ENCODE data around the gene NEK2.
"Not testable (repeated sequence)": the region's sequence is repeated elsewhere in the genome, so short reads cannot be mapped to it uniquely, and the experiment has no call there.

Gene NEK2

DNA sequence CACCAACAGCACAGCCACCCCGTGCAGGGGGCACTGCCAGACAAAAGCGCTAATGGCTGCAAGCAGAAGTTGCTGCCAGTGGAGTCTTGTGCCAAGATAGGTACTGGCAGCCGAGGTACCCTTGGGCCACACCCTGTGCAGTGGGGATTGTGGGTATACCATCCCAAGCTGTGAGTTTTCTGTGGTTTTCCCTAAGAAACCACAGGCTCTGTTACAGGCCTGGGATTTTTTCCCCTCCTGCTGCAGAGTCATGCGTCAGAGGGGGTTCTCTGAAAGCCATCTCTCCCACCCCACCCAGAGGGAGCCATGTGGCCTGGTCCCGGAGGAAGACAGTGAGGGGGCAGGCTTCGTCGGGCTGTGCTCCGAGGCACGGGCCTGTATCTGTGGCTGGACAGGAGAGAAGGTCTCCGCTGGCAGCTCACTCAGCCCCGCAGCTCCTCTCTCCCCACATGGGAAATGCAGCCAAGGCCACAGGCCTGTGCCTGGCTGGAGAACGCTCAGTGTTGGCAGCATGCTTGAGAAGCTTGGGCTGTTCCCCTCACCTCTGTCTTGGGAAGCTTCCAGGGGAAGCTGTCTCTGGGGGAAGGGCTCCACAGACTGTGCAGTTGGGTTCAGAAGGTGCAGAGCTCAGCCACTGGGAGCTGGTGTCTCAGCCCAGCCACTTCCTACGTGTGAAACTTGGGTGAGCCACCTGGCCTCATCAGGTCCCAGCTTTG is 42.5 kb downstream of the NEK2 start:
- no peak for DNase-seq (ENCODE audit: low read depth)

DNA sequence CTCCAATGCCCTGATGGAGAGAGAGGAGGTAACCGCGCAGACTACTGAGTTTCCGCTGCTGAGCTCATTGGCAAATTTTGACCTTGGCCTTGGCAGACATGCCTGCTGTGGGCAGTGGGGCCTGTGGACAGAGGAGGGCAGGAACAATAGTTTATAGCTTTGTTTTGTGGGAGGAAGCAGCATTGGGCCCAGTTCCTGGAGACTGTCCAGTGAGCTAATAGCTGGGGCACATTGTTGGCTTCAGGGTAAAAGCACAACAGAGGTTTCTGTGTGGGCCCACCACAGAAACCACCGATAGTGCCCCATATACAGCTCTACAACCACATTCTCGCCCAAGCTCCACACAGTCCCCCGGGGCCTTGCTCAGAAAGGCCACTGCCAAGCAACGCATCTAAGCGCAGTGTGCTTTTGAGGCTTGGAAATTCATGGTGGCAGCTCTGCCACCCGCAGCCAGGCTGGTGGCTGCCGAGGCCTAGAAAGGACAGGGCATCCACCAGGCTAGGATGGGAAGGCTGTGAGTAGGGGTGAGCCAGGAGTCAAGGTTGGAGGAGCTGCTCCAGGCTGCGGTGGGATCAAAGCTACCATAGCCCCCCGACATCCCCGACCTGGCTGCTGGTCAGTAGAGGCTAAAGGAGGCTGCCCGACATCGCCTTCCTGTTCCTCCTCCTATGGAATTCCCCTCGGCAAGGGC is 43.2 kb downstream of the NEK2 start:
- DNase-seq (ENCODE audit: low read depth): no peak

DNA sequence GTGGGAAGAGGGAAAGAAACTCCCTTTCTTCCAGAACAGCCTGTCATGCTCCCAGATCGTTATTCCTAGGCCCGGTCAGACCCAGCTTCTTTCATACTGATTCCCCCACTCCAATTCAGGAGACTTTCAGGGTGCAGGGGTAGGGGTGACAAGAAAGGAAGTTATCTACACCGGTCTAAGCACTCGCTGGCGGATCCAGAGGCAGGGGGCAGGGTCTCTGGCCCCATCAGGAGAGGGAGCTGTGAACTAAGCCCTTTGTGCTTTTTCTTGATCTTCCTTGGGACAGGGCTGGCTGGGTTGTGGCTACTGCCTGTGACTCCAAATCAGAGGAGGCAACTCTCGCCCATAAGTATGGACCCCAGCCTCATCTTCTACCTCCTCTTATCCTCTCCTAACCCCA is 44.3 kb downstream of the NEK2 start:
- no peak for DNase-seq (ENCODE audit: low read depth)

DNA sequence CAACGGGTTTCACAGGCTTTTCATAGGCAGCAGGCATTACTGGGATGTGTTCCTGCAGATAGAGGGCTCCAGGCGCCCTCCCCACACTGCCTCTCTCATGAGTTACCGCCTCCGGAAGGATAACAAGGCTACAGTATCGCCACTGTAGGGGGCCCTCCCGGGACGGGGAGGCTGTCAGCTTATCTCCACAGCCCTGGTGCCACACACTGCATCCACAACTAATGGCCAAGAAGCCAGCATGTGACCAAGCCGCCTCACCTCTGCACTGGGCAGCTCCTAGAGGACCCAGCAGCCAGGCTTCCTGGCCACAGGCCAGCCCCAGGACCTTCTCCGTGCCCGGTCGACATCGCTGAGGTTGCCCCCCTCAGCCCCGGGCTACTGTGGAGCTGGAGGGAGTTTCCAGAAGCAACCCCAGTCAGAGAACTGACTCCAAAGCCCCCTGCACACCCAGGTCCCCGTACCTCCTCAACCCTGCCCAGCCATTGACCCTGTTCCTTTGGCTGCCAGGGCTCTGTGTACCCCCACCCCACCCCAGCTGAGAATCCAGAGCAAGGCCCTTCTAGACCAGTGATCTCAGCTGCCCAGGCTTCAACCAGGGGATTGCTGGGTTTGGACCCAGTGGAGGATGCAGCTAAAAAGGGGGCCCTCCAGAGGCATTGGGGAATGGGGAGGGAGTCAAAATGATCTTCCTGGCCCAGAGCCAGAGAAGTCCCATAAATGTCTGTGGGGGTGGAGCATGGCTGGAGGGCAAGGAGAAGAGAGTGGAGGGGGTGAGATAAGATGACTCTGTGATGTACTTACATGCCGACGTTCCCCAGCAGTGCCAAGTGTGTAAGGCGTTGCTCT is 45.0 kb downstream of the NEK2 start:
- DNase-seq (ENCODE audit: low read depth): no peak

DNA sequence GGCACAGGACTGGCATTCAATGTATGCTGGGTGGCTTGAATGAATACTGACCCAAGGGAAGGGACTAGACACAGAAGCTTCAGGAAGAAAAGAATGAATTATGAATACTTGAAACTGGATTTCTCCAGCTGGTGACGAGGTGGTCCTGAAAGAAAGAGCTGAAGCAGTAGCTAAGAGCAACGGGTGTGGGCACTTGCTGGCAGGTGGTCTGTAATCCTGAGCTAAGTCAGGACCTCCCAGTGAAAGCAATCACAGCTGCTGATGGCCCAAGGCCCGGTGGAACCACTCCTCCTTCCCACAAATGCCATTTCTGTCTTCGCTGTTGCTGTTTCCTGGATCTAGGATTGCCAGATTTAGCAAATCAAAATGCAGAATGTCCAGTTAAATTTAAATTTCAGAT is 47.0 kb downstream of the NEK2 start:
- no peak for DNase-seq (ENCODE audit: low read depth)

DNA sequence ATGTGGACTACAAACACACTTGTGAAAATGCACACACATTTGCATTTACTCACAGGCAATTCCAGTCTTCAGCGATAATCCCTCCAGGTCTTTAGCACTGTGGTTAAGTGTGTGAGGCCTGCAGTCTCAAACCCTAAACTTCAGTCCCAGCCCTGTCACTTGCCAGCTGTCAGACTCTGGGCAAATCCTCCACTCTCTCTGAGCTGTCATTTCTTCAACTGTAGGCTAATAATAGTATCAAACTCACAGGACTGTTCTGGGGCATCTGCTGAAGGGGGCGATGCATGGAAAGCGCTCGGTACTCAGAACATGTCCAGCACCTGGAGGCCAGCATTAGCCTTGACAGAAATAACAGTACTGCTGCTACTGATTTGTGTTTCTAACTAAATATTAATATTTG is 48.2 kb downstream of the NEK2 start:
- no peak for DNase-seq (ENCODE audit: low read depth)

DNA sequence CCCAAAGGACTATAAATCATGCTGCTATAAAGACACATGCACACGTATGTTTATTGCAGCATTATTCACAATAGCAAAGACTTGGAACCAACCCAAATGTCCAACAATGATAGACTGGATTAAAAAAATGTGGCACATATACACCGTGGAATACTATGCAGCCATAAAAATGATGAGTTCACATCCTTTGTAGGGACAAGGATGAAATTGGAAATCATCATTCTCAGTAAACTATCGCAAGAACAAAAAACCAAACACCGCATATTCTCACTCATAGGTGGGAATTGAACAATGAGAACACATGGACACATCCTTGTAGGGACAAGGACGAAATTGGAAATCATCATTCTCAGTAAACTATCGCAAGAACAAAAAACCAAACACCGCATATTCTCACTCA is 49.6 kb downstream of the NEK2 start:
- not testable (repeated sequence) for DNase-seq (ENCODE audit: low read depth)

DNA sequence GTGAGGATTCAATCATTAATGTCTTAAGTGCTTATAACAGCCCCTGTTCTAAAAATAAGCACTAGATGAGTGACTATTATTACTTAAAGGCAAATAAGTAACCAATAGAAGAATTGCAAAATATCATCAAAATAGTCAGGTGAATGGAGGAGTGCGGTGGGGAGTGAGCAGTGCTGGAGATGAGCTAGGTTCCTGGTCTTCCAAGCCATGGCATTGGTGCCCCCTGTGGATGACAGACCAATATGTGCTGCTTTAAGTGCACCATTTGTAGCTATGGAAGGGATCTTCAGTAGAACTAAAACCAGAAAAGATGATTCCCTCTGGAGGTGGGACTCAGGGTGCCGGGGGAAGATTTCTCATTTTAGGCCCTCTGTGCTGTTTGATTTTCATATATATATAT is 50.4 kb downstream of the NEK2 start:
- DNase-seq (ENCODE audit: low read depth): no peak

DNA sequence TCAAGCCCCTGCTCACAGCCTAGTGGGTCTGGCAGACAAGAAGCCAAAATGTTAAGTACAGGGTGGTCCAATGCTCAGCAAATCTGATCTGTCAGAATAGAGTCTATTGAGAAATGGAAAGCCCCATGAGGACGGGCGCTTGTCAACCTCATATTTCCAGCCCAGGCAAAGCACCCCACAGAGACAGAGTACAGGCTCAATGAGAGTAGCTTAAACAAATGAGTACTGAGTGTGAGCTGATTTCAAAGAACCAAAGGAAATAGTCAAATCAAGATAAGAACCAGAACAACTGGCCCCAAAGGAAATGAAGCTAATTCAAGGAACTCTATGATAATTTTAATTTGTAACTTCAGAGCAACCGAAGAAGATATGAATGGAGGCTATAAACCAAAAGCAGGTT is 51.9 kb downstream of the NEK2 start:
- no peak for DNase-seq (ENCODE audit: low read depth)

DNA sequence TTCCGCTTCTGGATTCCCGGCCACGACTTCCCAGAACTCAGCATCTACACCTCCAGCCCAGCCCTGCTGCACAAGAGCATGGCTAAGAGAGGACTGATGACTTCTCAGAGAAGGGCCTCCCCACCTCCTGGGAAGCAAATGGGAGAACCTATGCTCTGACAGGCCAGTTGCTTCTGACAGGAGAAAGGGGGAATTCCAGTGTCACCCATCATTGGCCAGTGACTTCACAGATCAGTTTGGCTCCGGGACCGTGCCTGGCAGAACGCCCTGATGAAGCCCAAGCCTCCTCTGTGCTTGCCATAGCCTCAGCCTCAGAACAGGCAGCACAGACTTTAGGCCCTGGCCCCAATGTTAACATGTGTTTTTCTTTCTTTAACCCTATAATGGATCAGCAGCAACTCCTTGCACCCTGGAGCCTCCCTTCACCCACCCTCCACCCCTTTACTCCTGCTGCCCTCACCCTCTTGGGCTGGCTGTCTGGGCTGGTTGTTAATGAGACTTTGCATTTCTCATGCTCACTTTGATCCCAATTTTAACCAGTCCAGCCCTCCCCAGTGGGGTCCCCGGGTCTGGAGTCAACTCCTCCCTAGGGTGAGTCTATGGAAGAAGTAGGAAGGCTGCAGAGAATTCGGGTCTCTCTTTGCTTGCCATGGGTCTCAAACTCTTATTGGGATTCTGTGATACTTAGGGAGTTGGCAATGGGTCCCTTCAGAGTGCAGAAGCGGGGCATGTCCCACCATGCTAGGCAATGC is 53.8 kb downstream of the NEK2 start:
- DNase-seq (ENCODE audit: low read depth): no peak

DNA sequence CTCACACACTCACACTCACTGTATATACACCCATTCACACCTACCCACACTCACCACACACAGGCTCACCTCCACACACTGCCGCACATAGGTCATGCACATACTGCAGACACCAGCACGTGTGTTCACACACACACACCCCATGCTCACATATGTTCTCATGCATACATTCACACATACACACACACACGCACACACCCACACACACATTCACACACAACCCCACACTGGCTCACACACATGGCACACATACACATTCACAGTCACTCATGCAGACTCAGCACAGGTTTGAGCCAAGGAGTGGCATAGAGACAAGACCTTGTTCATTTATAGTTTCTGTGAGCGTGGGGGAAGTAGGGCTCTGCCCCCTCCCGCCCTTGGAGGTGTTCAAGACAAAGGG is 55.3 kb downstream of the NEK2 start:
- DNase-seq (ENCODE audit: low read depth): no peak

DNA sequence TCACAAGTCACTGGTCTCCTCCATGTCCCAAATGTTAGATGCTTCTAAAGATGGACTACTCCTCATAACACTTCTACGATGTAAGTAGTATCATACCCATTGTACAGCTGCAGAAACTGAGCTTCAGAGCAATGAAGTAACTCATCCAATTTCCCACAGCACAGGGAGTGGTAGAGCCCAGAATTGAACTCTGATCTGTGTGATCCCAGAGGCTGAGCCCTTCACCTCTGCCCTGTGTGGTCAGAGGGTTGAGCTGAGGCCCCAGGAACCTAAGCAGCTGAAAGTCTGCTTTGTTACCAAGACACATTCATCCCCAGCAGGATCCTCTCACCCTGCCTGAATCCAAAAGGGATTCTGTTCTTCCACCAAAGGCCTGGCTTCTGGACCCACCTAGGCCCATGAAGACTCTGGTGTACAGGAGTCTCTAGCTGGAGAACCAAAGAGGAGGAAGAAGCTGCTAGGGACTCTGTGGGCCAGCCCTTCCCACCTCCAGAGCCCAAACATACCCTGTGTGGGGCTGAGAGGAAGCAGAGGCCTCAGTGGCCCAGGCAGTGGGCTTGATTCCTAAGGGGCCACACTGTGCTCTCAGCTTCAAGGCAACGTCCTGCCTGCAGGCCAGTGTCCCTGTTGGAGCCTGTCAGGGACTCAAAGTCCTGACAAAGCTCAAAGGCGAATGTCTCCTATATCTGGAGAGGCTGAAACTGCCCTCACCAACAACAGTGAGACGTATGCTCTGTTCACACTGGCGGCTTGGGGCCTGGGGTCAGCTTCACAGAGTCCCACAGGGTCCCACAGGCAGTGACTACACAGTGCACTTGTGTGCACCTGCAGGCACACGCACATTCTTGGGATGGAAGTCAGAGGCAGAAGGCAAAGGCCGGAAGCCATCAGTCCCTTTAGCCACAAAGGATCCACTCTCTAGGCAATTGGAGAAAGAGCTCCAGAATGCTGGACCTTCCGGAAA is 56.1 kb downstream of the NEK2 start:
- no peak for DNase-seq (ENCODE audit: low read depth)

DNA sequence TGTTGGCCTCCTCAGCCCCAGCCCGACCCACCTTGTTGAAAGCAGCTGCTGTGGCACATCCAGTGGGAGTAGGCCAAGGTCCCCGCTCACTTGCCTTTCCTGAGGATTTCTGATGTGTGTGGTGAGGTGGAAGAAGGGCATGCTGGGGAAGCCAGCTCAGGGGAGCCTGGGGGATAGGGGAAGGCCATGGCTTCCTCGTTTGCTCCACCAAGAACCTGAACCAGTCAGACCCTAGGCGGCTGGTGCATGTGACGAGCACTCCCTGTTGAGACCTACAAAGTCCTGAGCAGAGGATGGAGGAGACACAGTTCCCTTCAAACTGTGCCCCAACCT is 58.5 kb downstream of the NEK2 start:
- DNase-seq (ENCODE audit: low read depth): no peak

DNA sequence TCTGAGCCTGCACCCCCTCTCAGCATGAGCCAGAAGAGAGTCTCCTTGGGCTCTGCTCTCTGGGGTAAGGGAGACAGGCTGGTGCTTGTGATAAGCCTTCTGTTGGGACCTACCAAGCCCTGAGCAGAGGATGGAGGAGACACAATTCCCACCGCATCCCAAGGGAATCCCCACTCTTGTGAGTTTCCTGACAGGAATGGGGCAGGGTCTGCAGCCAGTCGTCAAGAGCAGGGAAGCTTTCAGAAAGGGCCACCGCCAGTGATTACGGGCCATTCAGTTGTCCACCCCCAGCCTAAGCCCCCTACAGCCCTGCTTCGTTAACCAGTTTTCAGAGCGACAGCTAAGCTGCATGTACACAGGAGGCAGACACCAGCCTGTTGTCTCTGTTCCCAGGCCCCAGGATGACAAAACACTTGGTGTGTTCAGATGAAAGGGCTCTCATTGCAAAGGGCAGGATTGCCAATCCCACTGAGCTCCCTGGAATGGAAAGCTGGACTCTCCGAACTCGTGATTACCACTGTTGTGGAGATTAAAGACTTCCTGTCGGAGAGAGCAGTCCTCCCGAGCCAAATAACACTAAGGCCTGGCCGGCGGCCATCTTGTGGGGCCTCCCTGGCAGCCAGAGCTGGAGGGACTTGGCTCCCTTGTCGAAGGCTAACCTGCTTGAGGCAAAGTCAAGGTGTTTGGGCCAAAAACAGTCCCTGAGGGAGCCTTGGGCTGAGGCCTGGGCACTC is 59.0 kb downstream of the NEK2 start:
- no peak for DNase-seq (ENCODE audit: low read depth)

DNA sequence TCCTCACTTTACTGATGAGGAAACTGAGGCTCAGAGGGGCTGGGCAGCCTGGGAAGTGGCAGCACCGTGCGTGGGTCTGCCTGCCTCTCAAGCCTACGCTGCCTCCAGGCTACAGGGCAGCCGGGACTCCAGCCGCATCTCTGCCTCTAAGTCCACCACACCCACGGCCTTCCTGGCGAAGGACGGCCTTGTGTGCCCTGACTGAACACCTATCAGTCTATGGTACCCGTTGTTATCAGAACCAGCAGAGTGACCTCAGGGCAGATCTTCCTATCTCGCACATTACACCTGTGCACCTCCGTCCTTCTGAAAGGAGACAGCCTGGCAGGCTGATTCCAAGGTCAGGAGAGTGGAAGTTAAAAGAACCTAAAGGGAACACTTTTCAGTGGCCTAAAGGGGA is 60.8 kb downstream of the NEK2 start:
- DNase-seq (ENCODE audit: low read depth): no peak

DNA sequence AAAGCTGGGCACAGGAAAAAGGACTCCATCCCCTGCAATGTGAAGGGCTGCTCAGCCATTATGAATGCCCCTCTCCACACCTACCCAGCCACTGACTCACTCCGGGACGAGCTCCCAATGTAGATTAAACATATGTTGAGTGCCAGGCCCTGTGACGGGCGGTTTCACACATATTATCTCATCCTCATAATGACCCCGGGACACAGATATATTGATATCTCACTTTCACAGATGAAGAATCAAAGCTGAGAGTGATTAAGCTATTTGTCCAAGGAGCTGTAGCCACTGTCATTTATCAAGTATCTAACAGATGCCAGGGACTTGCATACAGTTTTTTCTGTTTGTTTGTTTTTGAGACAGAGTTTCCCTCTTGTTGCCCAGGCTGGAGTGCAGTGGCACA is 61.5 kb downstream of the NEK2 start:
- DNase-seq (ENCODE audit: low read depth): no peak

DNA sequence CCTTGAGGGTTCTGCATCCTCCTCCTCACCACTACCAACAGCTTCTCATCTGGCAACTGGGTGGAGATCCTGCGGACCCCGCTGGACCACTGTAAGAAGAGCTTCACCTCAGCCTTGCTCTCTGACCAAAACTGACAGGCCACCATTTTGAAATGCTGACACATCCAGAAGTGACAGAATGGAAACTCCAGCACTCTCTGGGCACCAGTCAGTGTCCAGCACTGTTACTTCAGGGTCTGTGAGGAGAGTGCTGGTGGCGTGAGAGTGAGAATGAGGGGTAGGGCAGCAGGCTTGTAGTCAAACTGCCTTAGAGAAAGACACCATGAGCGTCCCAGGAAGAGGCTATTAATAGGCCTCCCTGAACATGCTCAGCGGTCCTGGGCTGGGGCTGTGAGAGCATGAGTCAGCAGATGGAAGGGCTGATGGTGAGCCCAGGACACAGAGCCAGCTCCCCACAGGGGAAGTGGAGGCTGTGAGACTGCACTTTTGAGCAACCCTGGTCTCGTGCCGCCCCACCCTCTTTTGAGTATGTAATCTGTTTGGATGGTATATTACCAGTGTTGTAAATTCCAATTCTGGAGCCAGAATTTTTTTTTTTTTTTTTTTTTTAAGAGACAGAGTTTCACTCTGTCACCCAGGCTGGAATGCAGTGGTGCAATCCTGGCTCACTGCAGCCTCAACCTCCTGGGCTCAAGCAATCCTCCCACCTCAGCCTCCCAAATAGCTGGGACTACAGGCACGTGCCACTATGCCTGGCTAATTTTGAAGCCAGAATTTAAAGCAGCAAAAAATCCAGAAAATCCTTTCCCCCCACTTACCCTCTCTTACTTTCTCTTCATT is 62.1 kb downstream of the NEK2 start:
- no peak for DNase-seq (ENCODE audit: low read depth)

DNA sequence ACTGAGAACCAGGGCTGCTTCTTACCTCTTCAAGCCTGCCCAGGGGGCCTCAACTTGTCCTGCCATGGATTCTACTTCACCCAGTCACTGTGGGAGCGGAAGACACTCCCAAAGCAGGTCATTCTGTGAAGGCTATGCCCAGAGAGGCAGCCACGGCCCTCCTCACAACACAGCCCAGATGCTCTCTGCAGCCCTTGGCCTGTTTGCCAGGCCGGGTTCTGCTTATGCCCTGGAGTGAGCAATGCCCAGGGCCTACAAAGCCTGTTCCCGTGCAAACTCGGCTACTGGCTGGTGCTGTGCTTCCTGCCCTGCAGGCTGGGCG is 62.7 kb downstream of the NEK2 start:
- no peak for DNase-seq (ENCODE audit: low read depth)
